HepG2 (cell line): ENCODE data around the gene MSH3. TPM values are rescaled to one million over a fixed set of nuclear protein-coding genes. Genes with fewer than 3 reads are reported as not detected.

Source experiments
- ATAC-seq: fragments of 200-7000 bp; cut with Tn5 transposase; 3 replicates; pipeline ENCODE4 v1.9.1; 2020; ENCODE audit warnings: mild to moderate bottlenecking, moderate library complexity
- BruUV-seq: library from RNA; stranded (reverse); fragments of 400-500 nt; replicated peaks from 2 replicates; lab custom pipeline; 2021; lab: Mats Ljungman, UMichigan
- CTCF ChIA-PET: fragments of 300-600 bp; formaldehyde crosslinking; extraction: SDS; loops from one replicate; lab custom pipeline; 2021; ENCODE audit warnings: low total read pairs, inconsistent platforms, low intra/inter-chr PET ratio; lab: Yijun Ruan, JAX
- POLR2A ChIA-PET: fragments of 350-600 bp; sonication (Branson Sonifier 250); formaldehyde crosslinking; loops from one replicate; lab custom pipeline; 2020; ENCODE audit warnings: antibody characterized with exemption, inconsistent platforms; lab: Yijun Ruan, JAX
- DNase-seq: peaks from one replicate; pipeline ENCODE4 v3.0.0-alpha.2; 2015; ENCODE audit warnings: low spot score
- FAIRE-seq: peaks from 3 replicates; lab custom pipeline; 2011; peaks lifted over from hg19 to GRCh38; lab: Jason Lieb, UNC
- H2AFZ ChIP-seq: one replicate; pipeline ENCODE4 v1.6.1; 2011; ENCODE audit warnings: low read length, inconsistent platforms
- H3K27ac ChIP-seq: fragments of 300-600 bp; 3 replicates; pipeline ENCODE4 v1.8.0; 2011; ENCODE audit warnings: mixed run types, mild to moderate bottlenecking, mixed read lengths, low read length, inconsistent platforms; ENCODE audit not compliant: insufficient read depth; ENCODE audit errors: extremely low read length
- H3K27me3 ChIP-seq, 2 experiments: fragments of 200-600 bp in 1 of 2; 2 replicates in 1 of 2; 3 replicates in 1 of 2; pipeline versions ENCODE4 v1.6.0 to v1.8.0; 2011; ENCODE audit warnings: low read length in 2 of 2, mild to moderate bottlenecking in 2 of 2, moderate library complexity in 2 of 2, inconsistent platforms in 1 of 2; ENCODE audit not compliant: insufficient read depth in 2 of 2, control insufficient read depth in 1 of 2
- H3K36me3 ChIP-seq, 2 experiments: fragments of 200-600 bp in 1 of 2; replicated peaks in 1 of 2; 2 replicates in 1 of 2; 3 replicates in 1 of 2; pipeline versions ENCODE4 v1.5.1 to v1.8.0; 2011; ENCODE audit warnings: low read length in 2 of 2, inconsistent platforms in 1 of 2; ENCODE audit not compliant: insufficient read depth in 2 of 2, control insufficient read depth in 1 of 2
- H3K4me1 ChIP-seq: 2 replicates; pipeline ENCODE4 v1.5.1; 2012; ENCODE audit warnings: low read length, inconsistent platforms; ENCODE audit not compliant: insufficient read depth
- H3K4me2 ChIP-seq: 2 replicates; pipeline ENCODE4 v1.6.0; 2011; ENCODE audit warnings: low read depth, low read length, inconsistent platforms
- H3K4me3 ChIP-seq, 3 experiments: fragments of 200-600 bp in 1 of 3; sonication (generic), shearing (Covaris generic) in 1 of 3; replicated peaks in 1 of 3; 2 replicates each; pipeline ENCODE4 v1.5.1; 2011 to 2016; ENCODE audit warnings: low read length in 3 of 3, inconsistent platforms in 2 of 3, low read depth in 2 of 3, mild to moderate bottlenecking in 2 of 3, control low read depth in 1 of 3, mixed read lengths in 1 of 3; ENCODE audit not compliant: insufficient read depth in 1 of 3
- H3K79me2 ChIP-seq: one replicate; pipeline ENCODE4 v1.6.1; 2011; ENCODE audit warnings: low read length, inconsistent platforms; ENCODE audit not compliant: insufficient read depth
- H3K9ac ChIP-seq: 2 replicates; pipeline ENCODE4 v1.6.0; 2011; ENCODE audit warnings: mild to moderate bottlenecking, low read depth, low read length, inconsistent platforms; ENCODE audit not compliant: insufficient read depth
- H3K9me3 ChIP-seq: 2 replicates; pipeline ENCODE4 v1.5.1; 2012; ENCODE audit warnings: mild to moderate bottlenecking, low read length
- H4K20me1 ChIP-seq: 2 replicates; pipeline ENCODE4 v1.6.0; 2011; ENCODE audit warnings: inconsistent platforms, mild to moderate bottlenecking, low read length, moderate library complexity; ENCODE audit not compliant: insufficient read depth
- BCL6 ChIP-seq: IDR thresholded peaks from 2 replicates; pipeline ENCODE4 v1.6.1; 2016; ENCODE audit warnings: missing genetic modification reagents, missing compliant biosample characterization
- CHD2 ChIP-seq: IDR thresholded peaks from 2 replicates; pipeline ENCODE4 v1.6.1; 2011; ENCODE audit warnings: low read depth, low read length, improper control_type of control experiment
- EED ChIP-seq: sonication (generic); formaldehyde crosslinking; IDR thresholded peaks from 2 replicates; pipeline ENCODE4 v1.5.0; 2020; ENCODE audit warnings: mild to moderate bottlenecking, missing genetic modification reagents
- EHMT2 ChIP-seq: fragments of 200-600 bp; sonication (generic); IDR thresholded peaks from 2 replicates; pipeline ENCODE4 v1.7.0; 2017; ENCODE audit warnings: antibody characterized with exemption, low read depth, low read length, borderline replicate concordance
- IKZF4 ChIP-seq: sonication (generic); formaldehyde crosslinking; IDR thresholded peaks from 2 replicates; pipeline ENCODE4 v1.5.1; 2020; ENCODE audit warnings: borderline replicate concordance, mild to moderate bottlenecking, low read depth, missing genetic modification reagents; ENCODE audit errors: not compliant biosample characterization
- MATR3 ChIP-seq: sonication (generic); formaldehyde crosslinking; IDR thresholded peaks from 2 replicates; pipeline ENCODE4 v1.4.0; 2020; ENCODE audit warnings: missing genetic modification reagents
- RXRA ChIP-seq: sonication (generic); formaldehyde crosslinking; IDR thresholded peaks from 2 replicates; pipeline ENCODE4 v1.5.1; 2020; ENCODE audit warnings: missing genetic modification reagents
- SPEN ChIP-seq: sonication (generic); formaldehyde crosslinking; IDR thresholded peaks from 2 replicates; pipeline ENCODE4 v1.5.1; 2020; ENCODE audit warnings: low read depth, mild to moderate bottlenecking, missing genetic modification reagents
- ZC3H13 ChIP-seq: sonication (generic); formaldehyde crosslinking; IDR thresholded peaks from 2 replicates; pipeline ENCODE4 v1.8.1; 2023; ENCODE audit warnings: mild to moderate bottlenecking, missing genetic modification reagents, moderate library complexity
- ZNF256 ChIP-seq: sonication (generic); formaldehyde crosslinking; conservative IDR thresholded peaks from 2 replicates; pipeline ENCODE4 v1.4.0; 2020; ENCODE audit warnings: missing genetic modification reagents
- ZNF260 ChIP-seq: sonication (generic); formaldehyde crosslinking; IDR thresholded peaks from 2 replicates; pipeline ENCODE4 v1.4.0; 2020; ENCODE audit warnings: missing genetic modification reagents, low read depth, mild to moderate bottlenecking, borderline replicate concordance
- ZSCAN21 ChIP-seq: sonication (generic); formaldehyde crosslinking; IDR thresholded peaks from 2 replicates; pipeline ENCODE4 v1.8.0; 2022; ENCODE audit warnings: mild to moderate bottlenecking, missing genetic modification reagents, moderate library complexity, borderline replicate concordance
- in situ Hi-C: cut with HindIII; loops from 2 replicates; pipeline ENCODE4 v1.10.0; 2017; ENCODE audit warnings: low pct_unique_long_range_greater_than_20kb; ENCODE audit not compliant: extremely low pct_ligation_motif_present
- intact Hi-C: fragments of 100-400 bp; cut with micrococcal nuclease; formaldehyde crosslinking; loops from one replicate; pipeline ENCODE4 v1.10.0; 2022; ENCODE audit not compliant: unreplicated experiment
- polyA plus RNA-seq, 8 experiments: library from polyadenylated mRNA; depleted of rRNA in 3 of 8; stranded (reverse) in 7 of 8; unstranded in 1 of 8; fragments of >200 nt; fragmentation: Illumina TruSeq in 4 of 8; extraction: Trizol in 4 of 8; gene quantifications; 2 replicates each; pipeline versions ENCODE4 v1.2.1 to v1.2.3, GENCODE V29; 2011 to 2016; ENCODE audit warnings: low read depth in 4 of 8, missing spikeins in 1 of 8, mixed read lengths in 1 of 8; ENCODE audit not compliant: insufficient read depth in 1 of 8
- total RNA-seq, 5 experiments: library from RNA; depleted of rRNA; stranded (reverse); fragments of >200 nt; fragmentation: Illumina TruSeq; extraction: Trizol; gene quantifications; 2 replicates each; pipeline ENCODE4 v1.2.3, GENCODE V29; 2016; ENCODE audit warnings: low read depth in 1 of 5
- TF ChIP-seq, protein P1 (sequence below): sonication (generic); formaldehyde crosslinking; IDR thresholded peaks from 2 replicates; pipeline ENCODE4 v1.5.0; 2020; ENCODE audit warnings: missing genetic modification reagents
- TF ChIP-seq, protein P2 (sequence below): sonication (generic); formaldehyde crosslinking; IDR thresholded peaks from 2 replicates; pipeline ENCODE4 v1.5.0; 2020; ENCODE audit warnings: missing genetic modification reagents
- TF ChIP-seq, protein P3 (sequence below): sonication (generic); formaldehyde crosslinking; IDR thresholded peaks from 2 replicates; pipeline ENCODE4 v1.5.0; 2020; ENCODE audit warnings: mild to moderate bottlenecking, missing genetic modification reagents, moderate library complexity
- TF ChIP-seq, protein P4 (sequence below): sonication (generic); formaldehyde crosslinking; IDR thresholded peaks from 2 replicates; pipeline ENCODE4 v1.4.0; 2020; ENCODE audit warnings: mild to moderate bottlenecking, missing genetic modification reagents, borderline replicate concordance

MSH3 gene
- total and polyA plus RNA-seq, 2 of the 13 experiments (the other 11 are each of a cell fraction or from before 2014, with no cell fraction given): 4.0 to 16.4 TPM

DNA sequence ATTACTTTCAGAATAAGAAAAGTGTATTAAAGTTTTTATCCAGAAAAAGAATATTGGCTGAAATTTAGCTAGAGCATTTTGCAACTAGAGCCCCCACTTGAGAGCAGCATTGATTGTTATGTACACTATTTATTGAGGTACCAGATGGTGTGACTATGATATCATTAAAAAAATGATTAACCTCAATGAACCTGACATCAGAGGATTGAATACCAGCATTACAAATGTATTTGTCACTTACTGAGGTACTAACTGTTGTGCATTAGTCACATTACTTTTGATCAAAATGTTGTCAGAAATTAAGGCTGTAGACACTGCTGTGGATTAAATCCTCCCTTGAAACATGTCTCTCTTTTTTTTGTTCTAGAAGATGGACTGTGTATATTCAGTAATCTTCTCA is 128.2 kb downstream of the MSH3 start:
- FAIRE-seq (no peak), DNase-seq (no peak)
- CTCF ChIA-PET: no interaction called here
- H3K27ac ChIP-seq: no peak overlapping the region
- no TSS peak for BruUV-seq
- H3K4me2 ChIP-seq: no peak overlapping the region
- H2AFZ ChIP-seq: no peak overlapping the region
- no peaks in the 10 kb centered on the region for H3K9me3 ChIP-seq
- H3K27me3 ChIP-seq: no peaks in the 10 kb centered on the region
- intact Hi-C loops: no loop called here
- peaks cover 6% of the 10 kb centered on the region; the same call in 1 of the 2 replicates for H3K4me1 ChIP-seq
- TF ChIP-seq ZSCAN21 (no peak), ZNF260 (CRISPR knock-in tag) (no peak), BCL6 (CRISPR knock-in tag) (no peak), EED (no peak), ZNF256 (CRISPR knock-in tag) (no peak), EHMT2 (no peak), ZC3H13 (CRISPR knock-in tag) (no peak), SPEN (CRISPR knock-in tag) (no peak), IKZF4 (no peak), RXRA (CRISPR knock-in tag) (no peak), CHD2 (no peak), MATR3 (no peak)
- TF ChIP-seq, protein P1, sequence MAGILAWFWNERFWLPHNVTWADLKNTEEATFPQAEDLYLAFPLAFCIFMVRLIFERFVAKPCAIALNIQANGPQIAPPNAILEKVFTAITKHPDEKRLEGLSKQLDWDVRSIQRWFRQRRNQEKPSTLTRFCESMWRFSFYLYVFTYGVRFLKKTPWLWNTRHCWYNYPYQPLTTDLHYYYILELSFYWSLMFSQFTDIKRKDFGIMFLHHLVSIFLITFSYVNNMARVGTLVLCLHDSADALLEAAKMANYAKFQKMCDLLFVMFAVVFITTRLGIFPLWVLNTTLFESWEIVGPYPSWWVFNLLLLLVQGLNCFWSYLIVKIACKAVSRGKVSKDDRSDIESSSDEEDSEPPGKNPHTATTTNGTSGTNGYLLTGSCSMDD (CRISPR knock-in tag): no peak
- TF ChIP-seq, protein P2, sequence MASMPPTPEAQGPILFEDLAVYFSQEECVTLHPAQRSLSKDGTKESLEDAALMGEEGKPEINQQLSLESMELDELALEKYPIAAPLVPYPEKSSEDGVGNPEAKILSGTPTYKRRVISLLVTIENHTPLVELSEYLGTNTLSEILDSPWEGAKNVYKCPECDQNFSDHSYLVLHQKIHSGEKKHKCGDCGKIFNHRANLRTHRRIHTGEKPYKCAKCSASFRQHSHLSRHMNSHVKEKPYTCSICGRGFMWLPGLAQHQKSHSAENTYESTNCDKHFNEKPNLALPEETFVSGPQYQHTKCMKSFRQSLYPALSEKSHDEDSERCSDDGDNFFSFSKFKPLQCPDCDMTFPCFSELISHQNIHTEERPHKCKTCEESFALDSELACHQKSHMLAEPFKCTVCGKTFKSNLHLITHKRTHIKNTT (CRISPR knock-in tag): no peak
- TF ChIP-seq, protein P3, sequence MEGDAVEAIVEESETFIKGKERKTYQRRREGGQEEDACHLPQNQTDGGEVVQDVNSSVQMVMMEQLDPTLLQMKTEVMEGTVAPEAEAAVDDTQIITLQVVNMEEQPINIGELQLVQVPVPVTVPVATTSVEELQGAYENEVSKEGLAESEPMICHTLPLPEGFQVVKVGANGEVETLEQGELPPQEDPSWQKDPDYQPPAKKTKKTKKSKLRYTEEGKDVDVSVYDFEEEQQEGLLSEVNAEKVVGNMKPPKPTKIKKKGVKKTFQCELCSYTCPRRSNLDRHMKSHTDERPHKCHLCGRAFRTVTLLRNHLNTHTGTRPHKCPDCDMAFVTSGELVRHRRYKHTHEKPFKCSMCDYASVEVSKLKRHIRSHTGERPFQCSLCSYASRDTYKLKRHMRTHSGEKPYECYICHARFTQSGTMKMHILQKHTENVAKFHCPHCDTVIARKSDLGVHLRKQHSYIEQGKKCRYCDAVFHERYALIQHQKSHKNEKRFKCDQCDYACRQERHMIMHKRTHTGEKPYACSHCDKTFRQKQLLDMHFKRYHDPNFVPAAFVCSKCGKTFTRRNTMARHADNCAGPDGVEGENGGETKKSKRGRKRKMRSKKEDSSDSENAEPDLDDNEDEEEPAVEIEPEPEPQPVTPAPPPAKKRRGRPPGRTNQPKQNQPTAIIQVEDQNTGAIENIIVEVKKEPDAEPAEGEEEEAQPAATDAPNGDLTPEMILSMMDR (CRISPR knock-in tag): no peak
- TF ChIP-seq, protein P4, sequence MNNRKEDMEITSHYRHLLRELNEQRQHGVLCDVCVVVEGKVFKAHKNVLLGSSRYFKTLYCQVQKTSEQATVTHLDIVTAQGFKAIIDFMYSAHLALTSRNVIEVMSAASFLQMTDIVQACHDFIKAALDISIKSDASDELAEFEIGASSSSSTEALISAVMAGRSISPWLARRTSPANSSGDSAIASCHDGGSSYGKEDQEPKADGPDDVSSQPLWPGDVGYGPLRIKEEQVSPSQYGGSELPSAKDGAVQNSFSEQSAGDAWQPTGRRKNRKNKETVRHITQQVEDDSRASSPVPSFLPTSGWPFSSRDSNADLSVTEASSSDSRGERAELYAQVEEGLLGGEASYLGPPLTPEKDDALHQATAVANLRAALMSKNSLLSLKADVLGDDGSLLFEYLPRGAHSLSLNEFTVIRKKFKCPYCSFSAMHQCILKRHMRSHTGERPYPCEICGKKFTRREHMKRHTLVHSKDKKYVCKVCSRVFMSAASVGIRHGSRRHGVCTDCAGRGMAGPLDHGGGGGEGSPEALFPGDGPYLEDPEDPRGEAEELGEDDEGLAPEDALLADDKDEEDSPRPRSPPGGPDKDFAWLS (CRISPR knock-in tag): no peak
- TF ChIP-seq, all 625 proteins: peak for 0
- no peak overlapping the region for H3K4me3 ChIP-seq
- no peak overlapping the region for H3K9ac ChIP-seq
- in situ Hi-C loops: no loop called here
- no peaks in the 10 kb centered on the region for H3K79me2 ChIP-seq
- POLR2A ChIA-PET: no interaction called here
- no peak for ATAC-seq
- H4K20me1 ChIP-seq: no peaks in the 10 kb centered on the region
- no peaks in the 10 kb centered on the region for H3K36me3 ChIP-seq
